G401.6 (cell line): ENCODE results near the gene GPR68.
"Not testable (repeated sequence)": the region's sequence is repeated elsewhere in the genome, so short reads cannot be mapped to it uniquely, and the experiment has no call there.

Experiments used
- FAIRE-seq: peaks from 2 replicates; lab custom pipeline; 2012; peaks lifted over from hg19 to GRCh38; lab: Jason Lieb, UNC

Gene GPR68

GRCh38 chr14:91252871-91253794, 8.6 kb upstream of the GPR68 start:
- no peak for FAIRE-seq

GRCh38 chr14:91250912-91251311, 6.4 kb upstream of the GPR68 start:
- no peak for FAIRE-seq

- FAIRE-seq, result no peak
Observed at GRCh38 chr14:91249841-91250616, 5.5 kb upstream of the GPR68 start.

DNA sequence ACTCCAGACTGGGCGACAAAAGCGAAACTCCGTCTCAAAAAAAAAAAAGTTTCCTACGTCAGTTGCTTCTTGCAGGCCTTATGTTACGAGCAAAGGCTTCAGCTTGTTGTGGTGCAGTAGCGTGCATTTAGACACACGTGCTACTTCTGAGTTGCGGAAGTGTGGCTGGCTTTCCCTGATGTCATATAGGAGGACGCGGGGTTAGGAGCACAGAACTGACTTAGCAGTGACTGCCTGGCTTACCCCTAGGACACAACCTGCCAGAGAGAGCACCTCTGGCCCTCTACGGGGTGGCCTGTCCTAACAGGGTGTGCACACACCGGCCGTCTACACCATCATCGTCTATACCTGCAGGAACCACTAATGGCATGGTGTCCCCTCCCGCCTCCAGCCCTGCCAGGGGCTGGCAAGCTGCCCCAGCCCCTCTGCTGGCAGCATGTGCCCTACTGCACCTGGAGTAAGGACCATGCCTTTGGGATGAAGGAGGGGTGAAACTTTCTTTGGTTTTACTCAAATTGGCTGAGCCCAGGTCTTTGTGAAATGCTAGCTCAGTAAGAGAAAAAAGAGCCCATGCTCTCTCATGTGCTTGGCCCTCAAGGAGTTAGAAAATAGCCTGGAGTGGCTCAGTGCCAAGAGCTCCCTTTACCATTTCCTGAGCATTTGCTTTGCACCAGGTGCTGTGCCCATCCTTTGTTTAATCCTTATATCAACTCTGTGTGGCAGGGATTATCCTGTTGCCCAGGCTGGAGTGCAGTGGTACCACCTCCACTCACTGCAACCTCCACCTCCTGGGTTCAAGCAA, 1.7 kb upstream of the GPR68 start:
- FAIRE-seq, result no peak

DNA sequence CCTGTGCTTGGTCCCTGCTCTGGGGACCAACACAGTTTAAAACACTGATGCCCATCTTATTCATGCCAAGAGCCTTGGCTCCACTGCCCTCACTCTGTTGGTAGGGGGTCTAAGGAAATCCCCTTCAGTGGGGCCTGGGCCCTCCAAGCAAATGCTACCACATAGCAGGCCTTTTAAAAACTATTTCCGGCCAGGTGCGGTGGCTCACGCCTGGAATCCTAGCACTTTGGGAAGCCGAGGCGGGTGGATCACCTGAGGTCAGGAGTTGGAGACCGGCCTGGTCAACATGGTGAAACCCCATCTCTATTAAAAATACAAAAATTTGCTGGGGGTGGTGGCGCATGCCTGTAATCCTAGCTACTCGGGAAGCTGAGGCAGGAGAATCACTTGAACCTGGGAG, 1.1 kb upstream of the GPR68 start:
- FAIRE-seq, result not testable (repeated sequence)

- no peak for FAIRE-seq
Observed at GRCh38 chr14:91245029-91245428, 525 bp upstream of the GPR68 start.

GRCh38 chr14:91243074-91243471, 1.4 kb downstream of the GPR68 start:
- no peak for FAIRE-seq

DNA sequence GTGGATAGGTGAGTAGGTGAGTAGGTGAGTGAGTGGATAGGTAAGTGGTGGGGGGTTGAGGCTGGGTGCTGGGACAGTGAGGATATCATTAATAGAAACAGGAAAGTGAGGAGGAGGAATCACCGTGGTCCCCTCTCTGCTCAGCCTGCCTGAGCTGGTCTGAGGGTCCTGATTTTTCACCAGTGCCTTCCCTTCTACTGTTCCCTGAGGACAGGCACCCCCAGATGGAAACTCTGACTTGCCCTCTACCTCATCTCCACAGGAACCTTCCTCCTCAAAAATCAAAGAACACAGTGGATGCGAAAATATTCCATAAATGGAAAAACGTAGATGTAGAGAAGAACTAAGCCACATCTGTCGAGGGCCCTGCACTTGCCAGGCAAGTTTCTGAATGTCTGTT, 1.9 kb downstream of the GPR68 start:
- no peak for FAIRE-seq

- no peak for FAIRE-seq
Observed at GRCh38 chr14:91241863-91242262, 2.6 kb downstream of the GPR68 start.

DNA sequence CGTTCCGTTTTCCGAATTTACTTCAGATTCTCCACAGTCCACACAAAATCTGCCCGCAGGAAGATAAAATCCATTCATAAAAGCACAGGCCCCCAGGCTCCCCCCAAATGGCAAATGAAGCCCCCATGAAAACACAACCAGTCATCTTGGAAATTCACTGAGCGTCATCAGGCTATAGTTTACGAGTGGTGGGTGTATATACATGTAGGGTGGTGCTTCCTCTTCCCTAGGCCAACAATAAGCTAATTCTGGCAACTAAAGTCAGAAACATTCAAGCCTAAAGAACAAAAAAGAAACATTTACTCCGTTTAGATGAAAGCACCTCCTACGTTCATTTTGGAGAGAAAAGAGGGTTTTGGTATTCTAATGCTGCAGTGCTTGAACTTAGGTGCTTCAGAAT, 5.8 kb downstream of the GPR68 start:
- no peak for FAIRE-seq

- no peak for FAIRE-seq
Observed at GRCh38 chr14:91238085-91238484, 6.4 kb downstream of the GPR68 start.

- no peak for FAIRE-seq
Observed at GRCh38 chr14:91237219-91237618, 7.3 kb downstream of the GPR68 start.

DNA sequence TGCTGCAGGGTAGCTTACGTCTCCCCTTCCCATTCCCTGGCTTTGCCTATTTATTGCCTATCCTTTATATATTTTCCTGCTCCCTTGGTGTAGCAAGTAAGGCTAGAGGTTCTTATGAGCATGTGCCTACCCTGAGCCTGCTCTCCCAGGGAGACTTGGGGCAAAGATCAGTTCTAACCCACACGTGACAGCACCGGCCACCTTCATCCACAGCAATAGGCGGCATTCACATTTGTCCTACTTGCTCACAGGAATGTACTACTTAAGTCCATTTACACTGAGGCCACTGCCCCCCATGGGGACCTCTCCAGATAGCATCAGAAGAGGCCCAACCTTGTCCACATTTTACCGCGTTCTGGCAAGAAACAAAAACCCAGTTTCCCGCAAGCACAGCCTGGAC, 8.7 kb downstream of the GPR68 start:
- FAIRE-seq, result no peak

GRCh38 chr14:91234791-91235114, 9.8 kb downstream of the GPR68 start:
- no peak for FAIRE-seq

- FAIRE-seq, result no peak
Observed at GRCh38 chr14:91233936-91234790, 10.3 kb downstream of the GPR68 start.

DNA sequence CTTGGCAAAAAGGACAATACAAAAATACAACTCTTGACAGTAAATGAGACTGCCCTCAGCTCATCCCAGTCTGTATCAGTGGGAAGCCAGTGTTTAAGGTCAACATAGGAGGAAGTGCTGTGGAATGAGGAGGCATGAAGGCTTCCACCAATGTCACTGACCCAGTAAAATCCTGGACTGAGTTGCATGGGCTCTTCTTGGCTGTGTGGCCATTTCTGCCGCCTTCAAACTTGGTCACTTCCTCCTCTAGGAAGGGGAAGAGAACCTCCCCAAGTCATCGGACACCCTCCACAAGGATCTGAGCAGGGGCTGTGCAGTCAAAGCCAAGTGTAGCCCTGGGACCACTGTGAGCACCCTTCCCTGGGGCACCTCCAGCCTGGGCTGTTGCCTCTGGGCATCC, 11.9 kb downstream of the GPR68 start:
- FAIRE-seq, result no peak

GRCh38 chr14:91232052-91232451, 12.5 kb downstream of the GPR68 start:
- FAIRE-seq, result no peak

DNA sequence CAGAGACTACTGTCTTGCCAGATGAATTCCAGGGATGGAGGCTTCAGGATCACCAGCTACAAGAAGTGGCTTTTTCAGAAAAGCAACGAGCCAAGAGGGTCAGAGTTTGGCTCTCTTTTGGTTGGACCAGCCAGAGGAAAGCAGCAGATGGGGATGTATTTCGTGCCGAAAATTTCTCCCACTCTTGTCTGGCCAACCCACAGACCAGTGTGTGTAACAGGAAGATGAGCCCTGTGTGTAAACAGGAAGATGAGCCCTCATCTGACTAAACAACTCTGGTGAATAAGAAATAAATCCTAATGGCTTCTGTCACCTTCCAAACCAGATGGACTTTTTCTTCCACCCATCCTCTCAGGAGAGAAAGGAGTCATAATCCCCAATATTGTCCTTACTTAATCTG, 13.1 kb downstream of the GPR68 start:
- no peak for FAIRE-seq

DNA sequence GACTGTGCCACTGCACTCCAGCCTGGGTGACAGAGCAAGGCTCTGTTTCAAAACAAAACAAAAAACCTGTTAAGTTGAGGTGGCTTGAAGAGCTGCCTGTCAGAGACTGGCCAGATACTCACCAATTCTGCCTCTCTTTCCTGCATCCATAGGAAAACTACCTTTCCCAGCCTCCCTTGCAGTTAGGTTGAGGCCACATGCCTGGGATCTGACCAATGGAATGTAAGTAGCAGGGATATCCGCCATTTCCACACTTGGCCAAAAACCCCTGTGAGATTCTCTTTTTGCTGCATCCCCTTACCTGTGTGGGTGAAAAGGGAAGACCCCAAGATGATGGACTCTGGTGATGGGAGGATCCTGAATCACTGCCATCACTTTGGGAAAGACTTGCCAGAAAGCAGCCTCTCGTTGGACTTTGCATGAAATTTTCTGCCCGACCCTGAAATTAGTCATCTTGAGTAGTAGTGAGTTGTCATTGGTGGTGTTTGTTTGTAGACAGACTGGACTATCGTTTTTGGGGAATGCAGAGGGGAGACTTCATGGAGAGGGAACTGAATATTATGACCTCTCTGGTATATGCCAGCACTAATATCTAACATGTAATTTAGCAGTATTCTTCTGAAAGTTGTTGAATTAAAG, 14.0 kb downstream of the GPR68 start:
- FAIRE-seq, result no peak

GRCh38 chr14:91229743-91230200, 14.7 kb downstream of the GPR68 start:
- no peak for FAIRE-seq

DNA sequence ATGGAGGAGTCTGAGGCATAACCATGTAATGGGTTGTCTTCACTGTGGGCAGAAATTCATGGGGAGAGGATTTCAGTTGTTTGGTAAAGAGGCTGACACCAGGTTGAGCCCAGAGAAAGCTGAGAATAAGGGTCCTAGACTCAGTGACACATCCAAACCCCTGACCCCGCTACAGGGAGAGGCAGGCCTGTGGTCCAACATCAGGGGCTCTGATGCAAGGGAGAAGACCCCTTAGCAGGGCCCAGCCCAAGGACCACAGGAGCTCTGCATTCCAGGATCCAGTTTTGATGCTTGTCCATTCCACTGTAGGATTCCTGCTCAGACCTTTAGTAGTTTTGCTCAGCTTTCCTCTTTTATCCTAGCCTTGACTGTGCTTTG, 15.5 kb downstream of the GPR68 start:
- FAIRE-seq, result no peak
